Liver (tissue), 9 donors: Measurements from ENCODE around the gene EHMT1. TPM values are rescaled to one million over a fixed set of nuclear protein-coding genes. Genes with fewer than 3 reads are reported as not detected.
"Not testable (repeated sequence)": the region's sequence is repeated elsewhere in the genome, so short reads cannot be mapped to it uniquely, and the experiment has no call there.

Experiments used
- DNase-seq: peaks from one replicate; pipeline ENCODE4 v3.0.0-alpha.2; 2017; ENCODE audit warnings: low spot score
- H3K27ac ChIP-seq, 2 donors: one replicate each; pipeline ENCODE4 v1.7.0; 2013; ENCODE audit warnings: inconsistent platforms in 2 of 2, low read length in 2 of 2, control low read depth in 1 of 2, low read depth in 1 of 2, mild to moderate bottlenecking in 1 of 2
- H3K27me3 ChIP-seq, 4 donors: one replicate each; pipeline versions ENCODE4 v1.6.1 to v1.7.0; 2013; ENCODE audit warnings: low read length in 3 of 4, inconsistent platforms in 1 of 4, mild to moderate bottlenecking in 1 of 4, moderate library complexity in 1 of 4; ENCODE audit not compliant: control insufficient read depth in 4 of 4, insufficient read depth in 4 of 4
- H3K36me3 ChIP-seq, 4 donors: one replicate each; pipeline versions ENCODE4 v1.6.1 to v1.7.0; 2013; ENCODE audit warnings: low read length in 3 of 4, mild to moderate bottlenecking in 3 of 4, low read depth in 1 of 4, moderate library complexity in 1 of 4; ENCODE audit not compliant: control insufficient read depth in 4 of 4, insufficient read depth in 3 of 4
- H3K4me1 ChIP-seq, 4 donors: one replicate each; pipeline versions ENCODE4 v1.6.1 to v1.7.0; 2013; ENCODE audit warnings: low read length in 3 of 4, mild to moderate bottlenecking in 3 of 4, moderate library complexity in 1 of 4; ENCODE audit not compliant: control insufficient read depth in 4 of 4, insufficient read depth in 4 of 4
- H3K4me3 ChIP-seq, 3 donors: one replicate each; pipeline versions ENCODE4 v1.6.1 to v1.7.0; 2013; ENCODE audit warnings: low read length in 3 of 3, control low read depth in 1 of 3, low read depth in 1 of 3, mild to moderate bottlenecking in 1 of 3
- H3K9ac ChIP-seq, 2 donors: one replicate each; pipeline ENCODE4 v1.7.0; 2013; ENCODE audit warnings: low read length in 2 of 2, mild to moderate bottlenecking in 2 of 2, moderate library complexity in 2 of 2, control low read depth in 1 of 2, low read depth in 1 of 2
- H3K9me3 ChIP-seq, 4 donors: one replicate each; pipeline versions ENCODE4 v1.6.1 to v1.7.0; 2013; ENCODE audit warnings: low read length in 3 of 4; ENCODE audit not compliant: control insufficient read depth in 4 of 4
- EGR1 ChIP-seq, 2 donors: IDR thresholded peaks; 2 replicates each; pipeline ENCODE4 v1.6.1; 2016 to 2018; ENCODE audit warnings: antibody characterized with exemption in 2 of 2, low read depth in 2 of 2
- FOXA1 ChIP-seq: IDR thresholded peaks from 2 replicates; pipeline ENCODE4 v1.6.1; 2016; ENCODE audit warnings: antibody characterized with exemption
- FOXA2 ChIP-seq: IDR thresholded peaks from 2 replicates; pipeline ENCODE4 v1.6.1; 2016; ENCODE audit warnings: antibody characterized with exemption
- HNF4A ChIP-seq, 2 donors: conservative IDR thresholded peaks; 2 replicates each; pipeline ENCODE4 v1.6.1; 2016; ENCODE audit warnings: antibody characterized with exemption in 2 of 2, mild to moderate bottlenecking in 2 of 2
- HNF4G ChIP-seq: IDR thresholded peaks from 2 replicates; pipeline ENCODE4 v1.6.1; 2016; ENCODE audit warnings: antibody characterized with exemption
- JUND ChIP-seq, 2 donors: IDR thresholded peaks; 2 replicates each; pipeline ENCODE4 v1.6.1; 2016; ENCODE audit warnings: antibody characterized with exemption in 2 of 2
- REST ChIP-seq: IDR thresholded peaks from 2 replicates; pipeline ENCODE4 v1.6.1; 2016; ENCODE audit warnings: antibody characterized with exemption, mild to moderate bottlenecking
- RXRA ChIP-seq, 2 donors: IDR thresholded peaks; 2 replicates each; pipeline ENCODE4 v1.6.1; 2017 to 2018; ENCODE audit warnings: antibody characterized with exemption in 2 of 2, mild to moderate bottlenecking in 1 of 2
- SP1 ChIP-seq: IDR thresholded peaks from 2 replicates; pipeline ENCODE4 v1.6.1; 2018; ENCODE audit warnings: antibody characterized with exemption, mild to moderate bottlenecking
- YY1 ChIP-seq: IDR thresholded peaks from 2 replicates; pipeline ENCODE4 v1.6.1; 2016; ENCODE audit warnings: antibody characterized with exemption, mild to moderate bottlenecking
- ZBTB33 ChIP-seq: IDR thresholded peaks from 2 replicates; pipeline ENCODE4 v1.6.1; 2016; ENCODE audit warnings: antibody characterized with exemption
- WGBS: extraction: QIAGEN DNeasy Blood & Tissue Kit; methylation state at CpG from one replicate; pipeline ENCODE4 v1.1.7; 2013; 5-methylcytosine and 5-hydroxymethylcytosine counted together
- polyA plus RNA-seq, 2 donors: library from polyadenylated mRNA; stranded (reverse) in 1 of 2; unstranded in 1 of 2; fragments of 200-250 nt in 1 of 2; fragments of >200 nt in 1 of 2; fragmentation: Nextera tagmentation in 1 of 2; extraction: Ambion mirVana in 1 of 2; gene quantifications; one replicate each; pipeline versions ENCODE4 v1.2.1 to v1.2.3, GENCODE V29; 2013 to 2015
- total RNA-seq, 2 donors: library from RNA; depleted of rRNA; stranded (reverse); fragments of >200 nt; gene quantifications; one replicate each; pipeline ENCODE4 v1.2.3, GENCODE V29; 2014
- donor health status: healthy.
- donor health status: healthy.
- donor health status: healthy.
- donor health status: healthy.
- donor health status: healthy.

Gene EHMT1
- total and polyA plus RNA-seq, 4 donors = 16.1 to 48.2 (median 27.3) TPM

GRCh38 chr9:137876781-137877386 is 258.1 kb downstream of the EHMT1 start:
- no peak overlapping the region for H3K27ac ChIP-seq
- H3K36me3 ChIP-seq = no peaks in the 10 kb centered on the region
- H3K9me3 ChIP-seq = no peaks in the 10 kb centered on the region
- H3K27me3 ChIP-seq = peaks cover 0 to 12% (median 3%) of the 10 kb centered on the region in 4 donors
- peaks cover 3 to 6% (median 4%) of the 10 kb centered on the region in 4 donors for H3K4me1 ChIP-seq
- H3K9ac ChIP-seq = no peak overlapping the region
- DNase-seq = no peak
- 64% methylated on average over 47 of the region's 47 CpGs for WGBS
- no peak overlapping the region for H3K4me3 ChIP-seq
- TF ChIP-seq EGR1 (IDR thresholded peaks at IDR 0.05; ENCODE audit: low read depth in 2 of 2) = no peak
- no peak for TF ChIP-seq ZBTB33
- TF ChIP-seq HNF4G = no peak
- no peak for TF ChIP-seq SP1
- no peak for TF ChIP-seq JUND (IDR thresholded peaks at IDR 0.05)
- TF ChIP-seq RXRA (IDR thresholded peaks at IDR 0.05) = no peak
- no peak for TF ChIP-seq YY1
- TF ChIP-seq HNF4A (conservative IDR thresholded peaks at IDR 0.05) = no peak
- no peak for TF ChIP-seq FOXA1
- TF ChIP-seq FOXA2 = no peak

GRCh38 chr9:137877506-137878122 is 258.8 kb downstream of the EHMT1 start, which contains the start of gene CACNA1B:
TSS of gene CACNA1B (plus strand) at chr9:137877782. CDS start at chr9:137877934, 152 bp downstream.
- peaks cover 0 to 12% (median 3%) of the 10 kb centered on the region in 4 donors for H3K27me3 ChIP-seq
- not testable (repeated sequence) for H3K36me3 ChIP-seq, DNase-seq, H3K9me3 ChIP-seq, H3K4me1 ChIP-seq, H3K27ac ChIP-seq, H3K9ac ChIP-seq
- peak within 1 kb of the TSS in 2 of 3 donors; percentile 40 to 43 for H3K4me3 ChIP-seq
- 10% methylated on average over 86 of the region's 95 CpGs for WGBS

- TF ChIP-seq SP1 (no peak), REST (peak; percentile 94)
- WGBS = 7% methylated on average over 101 of the region's 101 CpGs
- H3K9me3 ChIP-seq = no peaks in the 10 kb centered on the region
- peaks cover 3 to 6% (median 4%) of the 10 kb centered on the region in 4 donors for H3K4me1 ChIP-seq
- peaks cover 0 to 12% (median 2%) of the 10 kb centered on the region in 4 donors for H3K27me3 ChIP-seq
- DNase-seq = peak; percentile 48
- no peak overlapping the region for H3K9ac ChIP-seq
- no peaks in the 10 kb centered on the region for H3K36me3 ChIP-seq
- H3K27ac ChIP-seq = no peak overlapping the region
- H3K4me3 ChIP-seq = peak overlapping the region in 2 of 3 donors; percentile 40 to 43
Measured at GRCh38 chr9:137878146-137878941, 259.5 kb downstream of the EHMT1 start.
